Raji (cell line): ENCODE measurements around the gene SSR3.
A peak's percentile ranks its signal among the peaks of the same experiment; 100 is the strongest.

Experiments used
- POLR2A ChIP-seq: IDR thresholded peaks from 2 replicates; pipeline ENCODE4 v1.6.1; 2011; ENCODE audit warnings: low read depth, low read length, control low read depth; ENCODE audit not compliant: insufficient read depth

The SSR3 gene

DNA sequence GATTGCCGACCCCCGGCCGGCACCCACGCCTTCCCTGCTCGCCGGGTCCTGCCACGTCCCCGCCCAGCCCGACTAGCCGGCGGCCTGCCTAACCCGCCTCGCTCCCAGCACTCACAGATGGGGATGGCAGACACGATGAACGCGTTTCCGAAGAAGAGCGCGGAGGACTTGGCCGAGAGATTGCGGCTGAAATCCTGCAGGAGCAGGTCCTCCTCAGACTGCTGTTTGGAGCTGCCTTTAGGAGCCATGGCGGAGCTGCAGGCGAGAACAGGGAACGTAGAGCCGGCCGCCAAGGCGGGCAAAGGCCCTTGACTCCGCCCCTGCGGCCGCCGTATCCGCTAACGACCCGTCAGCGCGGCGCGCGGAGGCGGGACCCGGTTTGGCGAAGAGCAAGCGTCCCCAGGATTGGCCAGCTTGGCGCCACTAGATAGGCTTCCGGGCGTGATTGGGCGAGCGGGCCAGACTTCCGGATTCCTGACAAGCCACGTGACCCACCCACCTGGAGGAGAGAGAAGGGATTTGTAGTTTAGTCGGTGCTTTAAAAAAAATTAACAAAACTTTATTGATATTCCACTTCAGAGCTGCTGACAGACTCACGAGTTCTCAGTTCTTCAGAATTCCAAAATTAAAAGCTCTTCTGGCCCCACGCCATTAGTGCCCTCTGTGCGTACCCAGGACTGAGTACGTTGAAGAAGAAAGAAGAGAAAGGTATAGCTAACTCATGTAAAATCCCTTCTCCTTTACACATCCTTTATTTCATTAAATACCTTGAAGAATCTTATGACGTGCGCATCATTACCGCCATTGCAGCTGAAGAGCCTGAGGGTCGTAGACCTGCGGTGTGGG lies at the start of gene SSR3:
Gene SSR3 (minus strand): TSS at position 276 of the 846 bp plus-strand sequence. CDS start 28 bp downstream, at position 248.
- TF ChIP-seq POLR2A: peak; percentile 92

DNA sequence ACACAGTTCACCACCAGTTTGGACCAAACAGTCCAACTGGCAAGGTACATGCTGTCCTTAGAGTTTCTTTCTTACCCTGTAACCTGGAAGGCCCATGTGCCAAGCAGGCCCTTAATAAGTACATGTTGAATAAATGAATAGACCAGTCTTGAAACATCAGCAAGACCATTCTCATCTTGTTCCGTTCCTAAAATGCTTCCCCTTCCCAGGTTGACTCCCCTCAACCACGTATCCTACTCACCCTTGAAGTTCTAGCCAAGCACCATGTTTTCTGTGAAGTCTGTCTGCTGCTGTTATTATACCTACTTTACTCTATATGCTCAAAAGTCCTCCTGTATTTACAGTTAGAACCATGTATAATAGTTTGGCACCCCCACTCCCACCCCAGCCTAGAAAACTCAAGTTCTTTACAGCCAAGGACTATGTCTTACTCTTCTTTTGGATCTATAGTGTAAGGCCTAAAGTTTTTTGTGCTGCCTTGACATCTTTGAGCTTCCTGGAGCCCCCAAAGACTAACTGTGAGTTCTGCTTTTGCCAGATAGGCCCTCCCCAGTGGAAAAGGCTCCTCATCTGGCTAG lies 49.2 kb upstream of the SSR3 start:
- no peak for TF ChIP-seq POLR2A

- TF ChIP-seq POLR2A: no peak
These were observed 48.6 kb upstream of the SSR3 start for GRCh38 chr3:156603379-156604017.

- TF ChIP-seq POLR2A: no peak
These were observed 47.5 kb upstream of the SSR3 start for GRCh38 chr3:156602424-156602823.

- TF ChIP-seq POLR2A: no peak
These were observed 46.6 kb upstream of the SSR3 start for GRCh38 chr3:156601497-156601896.

DNA sequence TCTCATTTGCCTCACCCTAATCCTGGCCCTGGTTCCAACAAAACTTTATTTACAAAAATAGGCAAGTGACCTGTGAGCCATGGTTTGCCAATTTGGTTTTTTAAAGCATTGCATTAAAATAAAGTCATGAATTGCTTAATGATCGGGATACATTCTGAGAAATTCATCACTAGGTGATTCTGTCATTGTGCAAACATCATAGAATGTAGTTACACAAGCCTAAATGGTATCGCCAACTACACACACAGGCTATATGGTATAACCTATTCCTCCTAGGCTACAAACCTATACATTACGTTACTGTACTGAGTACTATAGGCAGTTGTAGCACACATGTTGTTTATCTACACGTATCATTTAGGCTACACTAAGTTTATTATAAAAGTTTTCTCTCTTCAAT lies 45.9 kb upstream of the SSR3 start:
- no peak for TF ChIP-seq POLR2A

- no peak for TF ChIP-seq POLR2A
These were observed 44.4 kb upstream of the SSR3 start for GRCh38 chr3:156599089-156599874.

DNA sequence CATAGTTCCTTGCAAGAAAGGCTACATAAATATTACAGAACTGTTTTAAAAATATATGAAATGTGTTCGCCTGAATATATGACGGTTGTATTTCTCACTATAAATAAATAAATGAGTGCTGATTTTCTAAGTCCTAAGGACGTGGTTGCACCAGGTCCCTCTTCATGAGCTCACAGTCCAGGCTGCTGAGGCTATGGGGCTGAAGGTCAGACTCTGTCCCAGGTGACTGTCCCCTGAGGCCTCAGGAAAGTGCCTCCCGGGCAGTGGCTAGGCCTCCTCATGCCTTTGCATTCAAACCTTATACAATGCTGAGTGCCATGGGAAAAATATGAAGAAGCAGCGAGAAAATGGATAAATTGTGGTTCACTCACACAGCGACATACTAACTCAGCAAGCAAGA lies 43.5 kb upstream of the SSR3 start:
- TF ChIP-seq POLR2A: no peak

DNA sequence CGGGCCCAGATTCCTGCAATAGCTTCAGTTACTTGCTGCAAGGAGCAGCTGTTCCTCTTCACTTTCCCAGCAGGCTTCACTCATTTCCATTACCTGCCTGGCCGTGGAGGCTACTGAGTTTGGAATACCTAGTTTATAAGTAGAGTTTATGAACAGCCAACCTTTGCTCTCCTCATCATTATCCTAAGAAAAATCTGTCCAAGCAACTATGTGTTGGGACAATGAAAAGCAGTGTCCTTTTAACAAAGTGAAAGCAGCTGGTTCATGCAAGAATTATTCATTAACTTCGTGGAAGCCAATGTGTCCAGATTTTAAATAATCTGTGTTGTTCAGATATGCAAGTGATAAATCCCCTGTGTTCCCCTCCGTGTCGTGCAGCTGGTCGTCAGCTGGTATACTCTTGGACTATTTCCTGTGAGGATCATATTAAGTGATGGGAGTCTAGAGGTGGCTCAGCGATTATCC lies 39.3 kb upstream of the SSR3 start:
- TF ChIP-seq POLR2A: no peak

GRCh38 chr3:156593814-156594213 lies 38.9 kb upstream of the SSR3 start:
- no peak for TF ChIP-seq POLR2A

DNA sequence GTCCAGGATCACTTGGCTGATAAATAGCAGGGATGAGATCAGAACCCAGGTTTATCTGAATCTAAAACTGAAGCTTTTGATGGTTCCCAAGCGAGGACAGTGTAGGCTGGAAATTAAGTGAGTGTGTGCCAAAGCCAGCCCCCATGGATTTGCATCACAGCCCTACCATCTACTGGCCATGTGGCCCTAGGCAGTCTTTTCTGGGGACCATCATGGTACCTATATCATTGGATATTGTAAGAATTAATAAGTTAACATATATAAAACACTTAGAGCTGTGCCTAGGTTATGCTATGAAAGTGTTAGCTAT lies 32.8 kb upstream of the SSR3 start:
- TF ChIP-seq POLR2A: no peak

DNA sequence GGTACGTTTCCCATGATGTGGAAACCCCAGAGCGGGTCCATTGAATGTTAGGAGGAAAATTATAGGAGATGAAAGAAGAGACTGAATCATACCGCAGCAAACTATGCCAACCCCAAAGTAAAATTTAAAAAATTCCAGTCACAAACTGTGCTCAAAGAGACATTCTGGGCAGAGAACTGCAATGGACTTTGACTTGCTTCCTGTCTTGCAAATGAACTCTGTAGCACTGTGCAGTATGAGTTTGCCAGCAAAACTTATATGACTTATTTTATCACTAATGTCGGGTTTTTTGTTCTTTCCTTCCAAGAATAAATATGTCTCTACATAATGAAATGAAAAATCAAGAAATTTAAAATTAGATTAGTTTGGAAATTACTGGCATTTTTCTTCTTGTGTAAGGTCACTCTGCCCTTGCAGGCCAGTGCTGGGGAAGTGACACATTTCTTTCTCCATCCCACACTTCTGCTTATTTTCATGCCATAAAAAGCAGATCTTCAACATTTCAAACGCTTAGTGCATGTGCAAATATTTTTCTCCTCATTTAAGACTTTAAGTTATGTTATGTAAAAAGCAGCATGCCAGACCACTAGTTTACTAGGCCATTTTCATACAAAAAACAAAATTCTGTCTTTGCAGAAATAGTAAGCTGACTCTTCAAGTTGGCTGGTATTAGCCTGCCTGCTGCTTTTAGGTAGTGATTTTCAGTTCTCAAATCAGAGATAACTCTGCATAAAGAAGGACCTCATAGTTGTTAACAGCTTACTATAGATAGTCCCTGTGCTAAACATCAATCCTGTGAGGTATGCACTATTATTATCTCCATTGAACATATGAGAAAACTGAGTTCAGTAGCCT lies 32.2 kb upstream of the SSR3 start:
- TF ChIP-seq POLR2A: no peak

- no peak for TF ChIP-seq POLR2A
These were observed 28.6 kb upstream of the SSR3 start for GRCh38 chr3:156583469-156583868.

DNA sequence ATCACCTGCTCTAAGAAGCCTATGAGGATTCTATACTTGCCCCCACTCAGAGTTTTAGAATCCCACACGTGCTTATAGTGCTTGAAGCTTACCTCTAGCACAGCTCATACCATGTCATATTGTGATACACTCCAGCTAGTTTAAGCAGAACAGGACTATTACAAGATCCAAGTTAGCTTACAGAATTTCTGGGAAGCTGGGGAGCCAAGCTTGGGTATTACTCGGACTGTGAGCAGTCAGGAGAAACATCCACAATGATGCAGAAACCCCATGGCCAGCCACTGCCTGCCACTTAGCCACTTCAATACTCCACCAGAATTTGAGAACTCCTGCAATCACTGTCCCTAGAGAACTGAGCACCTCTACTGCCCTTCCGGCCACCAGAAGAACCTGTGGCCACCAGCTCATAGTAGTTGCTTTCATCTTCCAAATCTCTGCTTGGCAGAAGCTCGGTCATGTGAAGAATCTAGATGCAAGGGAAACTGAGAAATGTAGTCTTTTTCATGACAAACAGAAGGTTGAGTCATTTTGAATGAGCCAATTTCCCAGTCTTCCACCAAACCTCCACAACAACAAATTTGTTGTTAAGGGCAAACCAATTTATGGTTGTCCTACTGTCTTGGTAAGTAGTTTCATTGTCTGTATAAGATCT lies 27.7 kb upstream of the SSR3 start:
- TF ChIP-seq POLR2A: no peak
